Measurements from ENCODE around the gene C1QTNF6.
"Not testable (repeated sequence)": the region's sequence is repeated elsewhere in the genome, so short reads cannot be mapped to it uniquely, and the experiment has no call there.

C1QTNF6 gene

GRCh38 chr22:37202001-37202555 lies 14.0 kb upstream of the C1QTNF6 start:
- Histone ChIP-seq H3K27ac (no peak overlapping the region), H3K4me3 (ENCODE audit: low read depth in 1 of 2, low read length in 1 of 2) (no peak overlapping the region), H3K9me3 (no peaks in the 10 kb centered on the region), H3K4me1 (ENCODE audit: control insufficient read depth in 1 of 2, insufficient read depth in 1 of 2, low read depth in 1 of 2, low read length in 1 of 2) (peaks cover 30 to 39% of the 10 kb centered on the region in 2 experiments), H3K27me3 (no peaks in the 10 kb centered on the region), H3K36me3 (no peaks in the 10 kb centered on the region)
- TF ChIP-seq CTCF (IDR thresholded peaks at IDR 0.05), result no peak

DNA sequence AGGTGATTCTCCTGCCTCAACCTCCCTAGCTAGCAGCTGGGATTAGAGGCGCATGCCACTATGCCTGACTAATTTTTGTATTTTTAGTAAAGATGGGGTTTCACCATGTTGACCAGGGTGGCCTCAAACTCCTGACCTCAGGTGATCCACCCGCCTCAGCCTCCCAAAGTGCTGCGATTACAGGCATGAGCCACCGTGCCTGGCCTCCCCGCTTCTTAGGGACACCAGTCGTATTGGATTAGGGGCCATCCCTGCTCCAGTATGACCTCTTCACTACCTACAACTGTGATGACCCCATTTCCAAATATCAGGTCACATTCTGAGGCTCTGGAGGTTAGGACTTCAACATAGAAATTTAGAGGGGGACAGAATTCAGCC lies 13.4 kb upstream of the C1QTNF6 start:
- peaks cover 30 to 39% of the 10 kb centered on the region in 2 experiments for H3K4me1 ChIP-seq (ENCODE audit: control insufficient read depth in 1 of 2, insufficient read depth in 1 of 2, low read depth in 1 of 2, low read length in 1 of 2)
- H3K4me3 ChIP-seq (ENCODE audit: low read depth in 1 of 2, low read length in 1 of 2); H3K36me3 ChIP-seq; H3K9me3 ChIP-seq; H3K27ac ChIP-seq; H3K27me3 ChIP-seq: not testable (repeated sequence)

DNA sequence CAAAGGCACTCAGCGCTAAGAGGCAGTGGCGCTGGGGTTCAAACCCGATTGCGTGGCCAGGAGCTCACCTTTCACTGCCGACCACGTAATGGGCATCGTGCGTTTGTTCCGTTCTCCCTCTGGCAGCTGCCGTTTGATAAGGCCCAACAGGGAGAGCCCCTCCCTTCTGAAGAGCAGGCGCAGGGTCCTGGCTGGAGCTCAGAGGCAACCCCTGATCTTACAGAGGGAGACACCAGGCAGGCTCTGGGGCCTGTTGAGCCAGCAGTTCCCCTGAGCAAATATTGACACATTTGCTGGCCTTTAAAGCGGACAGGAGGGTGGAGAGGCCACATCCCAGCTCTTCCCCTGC lies 11.7 kb upstream of the C1QTNF6 start:
- Histone ChIP-seq H3K4me3 (ENCODE audit: low read depth in 1 of 2, low read length in 1 of 2) (peak overlapping the region; percentile 94 to 99), H3K4me1 (ENCODE audit: control insufficient read depth in 1 of 2, insufficient read depth in 1 of 2, low read depth in 1 of 2, low read length in 1 of 2) (peaks cover 19 to 26% of the 10 kb centered on the region in 2 experiments), H3K27ac (peak overlapping the region; percentile 82)

GRCh38 chr22:37199103-37199759 lies 11.2 kb upstream of the C1QTNF6 start:
- Histone ChIP-seq H3K27me3 (no peaks in the 10 kb centered on the region), H3K36me3 (no peaks in the 10 kb centered on the region), H3K4me1 (ENCODE audit: control insufficient read depth in 1 of 2, insufficient read depth in 1 of 2, low read depth in 1 of 2, low read length in 1 of 2) (peaks cover 18 to 24% of the 10 kb centered on the region in 2 experiments), H3K4me3 (ENCODE audit: low read depth in 1 of 2, low read length in 1 of 2) (peak overlapping the region; percentile 94 to 99), H3K9me3 (no peaks in the 10 kb centered on the region), H3K27ac (peak overlapping the region; percentile 82)
- peak; percentile 93 for TF ChIP-seq CTCF (IDR thresholded peaks at IDR 0.05)

More for the DNA sequence above, 11.7 kb upstream of the C1QTNF6 start:
- no peaks in the 10 kb centered on the region for H3K27me3 ChIP-seq
- no peaks in the 10 kb centered on the region for H3K9me3 ChIP-seq
- no peaks in the 10 kb centered on the region for H3K36me3 ChIP-seq
- TF ChIP-seq CTCF (IDR thresholded peaks at IDR 0.05), result no peak

DNA sequence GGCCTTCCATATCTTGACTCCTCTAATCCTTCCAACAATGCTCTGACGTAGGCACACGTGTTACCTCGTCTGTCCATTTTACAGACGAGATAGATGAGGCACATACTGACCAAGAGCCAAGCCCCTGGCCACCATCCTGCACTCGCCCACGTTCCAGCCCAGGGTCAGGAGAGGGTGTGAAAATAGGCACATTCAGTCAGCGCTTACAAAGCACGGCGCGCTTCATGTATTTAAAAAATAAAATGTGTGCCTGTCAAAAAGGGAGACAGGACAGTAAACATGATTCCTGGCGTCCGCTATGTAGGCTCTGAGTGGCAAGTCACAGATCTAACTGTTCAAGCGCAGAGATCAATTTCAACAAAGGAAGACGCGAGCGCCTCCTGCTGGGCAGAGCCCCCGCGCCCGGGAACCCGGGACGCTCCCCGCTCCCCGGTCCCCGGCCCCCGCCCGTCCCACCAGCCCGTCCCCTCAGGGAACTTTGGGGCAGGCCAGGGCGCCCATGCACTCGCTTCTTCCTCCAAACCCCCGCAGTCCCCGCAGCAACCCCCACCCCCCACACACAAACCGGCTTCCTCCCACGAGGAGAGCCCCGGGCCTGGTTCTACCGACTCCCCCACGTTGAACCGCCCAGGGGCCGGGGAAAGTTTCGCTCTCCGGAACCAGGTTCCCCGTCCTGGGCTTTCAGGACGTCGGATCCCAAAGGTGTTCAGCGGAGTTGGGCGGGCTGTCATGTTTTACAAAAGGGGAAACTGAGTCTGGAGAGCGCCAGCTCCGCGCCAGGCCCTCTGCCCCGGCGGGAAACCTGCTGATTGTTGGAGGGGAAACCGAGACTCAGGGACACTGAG lies 10.4 kb upstream of the C1QTNF6 start:
- Histone ChIP-seq H3K4me1 (ENCODE audit: control insufficient read depth in 1 of 2, insufficient read depth in 1 of 2, low read depth in 1 of 2, low read length in 1 of 2) (peaks cover 18 to 24% of the 10 kb centered on the region in 2 experiments), H3K36me3 (no peaks in the 10 kb centered on the region), H3K9me3 (no peaks in the 10 kb centered on the region), H3K27ac (peak overlapping the region; percentile 82), H3K27me3 (no peaks in the 10 kb centered on the region), H3K4me3 (ENCODE audit: low read depth in 1 of 2, low read length in 1 of 2) (peak overlapping the region; percentile 94 to 99)
- peak; percentile 91 for TF ChIP-seq CTCF (IDR thresholded peaks at IDR 0.05)

Measured in neutrophil (primary cell).